ENCODE results near the gene SEC11C. TPM values are rescaled to one million over a fixed set of nuclear protein-coding genes. Genes with fewer than 3 reads are reported as not detected.

SEC11C gene
- total RNA-seq, 1 experiment from 2014 or later: 15.8 TPM

GRCh38 chr18:59159265-59159664, 19.6 kb downstream of the SEC11C start:
- no peak for DNase-seq
- H2AFZ ChIP-seq: no peak overlapping the region
- no peaks in the 10 kb centered on the region for H3K9me3 ChIP-seq (ENCODE audit: insufficient read depth, low read depth)
- ChIA-PET CTCF (no interaction called here), POLR2A (ENCODE audit: unreplicated experiment) (no interaction called here)
- no peak overlapping the region for H3K27ac ChIP-seq
- no peak for TF ChIP-seq CTCF (conservative IDR thresholded peaks at IDR 0.05)
- no peak for TF ChIP-seq EZH2 (IDR thresholded peaks at IDR 0.05; ENCODE audit: low read depth)
- intact Hi-C loops (cut with micrococcal nuclease; ENCODE audit: unreplicated experiment): no loop called here
- no peak overlapping the region for H3K4me2 ChIP-seq
- no peak overlapping the region for H3K4me3 ChIP-seq
- BruUV-seq (replicated peaks): no TSS peak
- no peaks in the 10 kb centered on the region for H3K9me2 ChIP-seq (ENCODE audit: insufficient read depth)
- no peaks in the 10 kb centered on the region for H3K36me3 ChIP-seq (ENCODE audit: low read depth)
- no peaks in the 10 kb centered on the region for H3K79me2 ChIP-seq (ENCODE audit: low read depth)
- no peaks in the 10 kb centered on the region for H3K4me1 ChIP-seq (replicated peaks; ENCODE audit: insufficient read depth)
- no peaks in the 10 kb centered on the region for H3F3A ChIP-seq (ENCODE audit: insufficient read depth, low read depth)
- H3K27me3 ChIP-seq (ENCODE audit: insufficient read depth, low read depth): no peaks in the 10 kb centered on the region
- no peaks in the 10 kb centered on the region for H4K20me1 ChIP-seq (ENCODE audit: insufficient read depth)

- Histone ChIP-seq H4K20me1 (ENCODE audit: insufficient read depth) (no peaks in the 10 kb centered on the region), H3K9me2 (ENCODE audit: insufficient read depth) (no peaks in the 10 kb centered on the region), H3K27ac (no peak overlapping the region), H3K4me3 (no peak overlapping the region), H3K4me1 (replicated peaks; ENCODE audit: insufficient read depth) (no peaks in the 10 kb centered on the region), H3K27me3 (ENCODE audit: insufficient read depth, low read depth) (no peaks in the 10 kb centered on the region), H3F3A (ENCODE audit: insufficient read depth, low read depth) (no peaks in the 10 kb centered on the region), H3K4me2 (no peak overlapping the region), H3K79me2 (ENCODE audit: low read depth) (no peaks in the 10 kb centered on the region), H2AFZ (no peak overlapping the region), H3K9me3 (ENCODE audit: insufficient read depth, low read depth) (no peaks in the 10 kb centered on the region), H3K36me3 (ENCODE audit: low read depth) (no peaks in the 10 kb centered on the region)
- BruUV-seq (replicated peaks): no TSS peak
- no peak for DNase-seq
- TF ChIP-seq CTCF (conservative IDR thresholded peaks at IDR 0.05): no peak
- TF ChIP-seq EZH2 (IDR thresholded peaks at IDR 0.05; ENCODE audit: low read depth): no peak
- ChIA-PET POLR2A (ENCODE audit: unreplicated experiment) (no interaction called here), CTCF (no interaction called here)
- intact Hi-C loops (cut with micrococcal nuclease; ENCODE audit: unreplicated experiment): no loop called here
Observed at GRCh38 chr18:59159986-59160385, 20.3 kb downstream of the SEC11C start.

- Histone ChIP-seq H3K79me2 (ENCODE audit: low read depth) (no peaks in the 10 kb centered on the region), H3K4me2 (no peak overlapping the region), H3K27me3 (ENCODE audit: insufficient read depth, low read depth) (peaks cover 20% of the 10 kb centered on the region; the same call in 1 of the 2 replicates), H3K36me3 (ENCODE audit: low read depth) (no peaks in the 10 kb centered on the region), H3K27ac (no peak overlapping the region), H3F3A (ENCODE audit: insufficient read depth, low read depth) (no peaks in the 10 kb centered on the region), H3K9me2 (ENCODE audit: insufficient read depth) (no peaks in the 10 kb centered on the region), H2AFZ (no peak overlapping the region), H4K20me1 (ENCODE audit: insufficient read depth) (no peaks in the 10 kb centered on the region), H3K4me1 (replicated peaks; ENCODE audit: insufficient read depth) (no peaks in the 10 kb centered on the region), H3K4me3 (no peak overlapping the region), H3K9me3 (ENCODE audit: insufficient read depth, low read depth) (peaks cover 12% of the 10 kb centered on the region)
- DNase-seq: no peak
- TF ChIP-seq CTCF (conservative IDR thresholded peaks at IDR 0.05) (no peak), EZH2 (IDR thresholded peaks at IDR 0.05; ENCODE audit: low read depth) (no peak)
- intact Hi-C loops (cut with micrococcal nuclease; ENCODE audit: unreplicated experiment): no loop called here
- no TSS peak for BruUV-seq (replicated peaks)
- POLR2A ChIA-PET (ENCODE audit: unreplicated experiment): no interaction called here
- CTCF ChIA-PET: no interaction called here
Observed at GRCh38 chr18:59172664-59173249, 33.1 kb downstream of the SEC11C start.

Measured in PC-9 (cell line).